ENCODE measurements around the gene TNFAIP8L2. TPM values are rescaled to one million over a fixed set of nuclear protein-coding genes. Genes with fewer than 3 reads are reported as not detected.

Gene TNFAIP8L2
- total and polyA plus RNA-seq, 2 of the 8 experiments (the other 6 are each of a cell fraction or from before 2014, with no cell fraction given) = not detected

- Histone ChIP-seq H3K27me3 (replicated peaks in 1 of 4; ENCODE audit: control insufficient read depth in 3 of 4, extremely low read depth in 1 of 4, insufficient read depth in 3 of 4, low read length in 3 of 4) (no peaks in the 10 kb centered on the region), H2BK15ac (ENCODE audit: low read length) (no peak overlapping the region), H4K20me1 (replicated peaks in 1 of 2; ENCODE audit: control insufficient read depth in 1 of 2, insufficient read depth in 2 of 2, low read length in 2 of 2) (no peaks in the 10 kb centered on the region), H3K56ac (replicated peaks; ENCODE audit: insufficient read length, low read depth, low read length) (no peak overlapping the region), H3K4ac (replicated peaks; ENCODE audit: insufficient read length, low read depth, low read length) (no peak overlapping the region), H3K14ac (ENCODE audit: insufficient read length) (no peak overlapping the region), H2BK12ac (ENCODE audit: low read depth, low read length) (no peak overlapping the region; the same call in 1 of the 2 replicates), H2BK120ac (replicated peaks; ENCODE audit: low read depth, low read length) (no peak overlapping the region), H3K4me1 (replicated peaks in 1 of 4; ENCODE audit: control insufficient read depth in 3 of 4, insufficient read depth in 4 of 4, low read length in 3 of 4) (peaks cover 5 to 10% (median 5%) of the 10 kb centered on the region in 4 experiments), H2AK5ac (ENCODE audit: low read depth, low read length) (no peak overlapping the region), H2BK5ac (ENCODE audit: low read depth, low read length) (no peak overlapping the region), H3K18ac (ENCODE audit: extremely low read depth, low read length) (no peak overlapping the region), H3K9ac (replicated peaks in 1 of 4; ENCODE audit: extremely low read depth in 1 of 4, low read depth in 3 of 4, low read length in 3 of 4) (peak overlapping the region in 1 of 4 experiments; percentile 81; a peak in 1 of 7 replicates), H3K23ac (ENCODE audit: insufficient read length) (no peak overlapping the region), H3K36me3 (ENCODE audit: control insufficient read depth in 2 of 4, insufficient read depth in 4 of 4, low read length in 3 of 4) (peaks cover 0 to 8% (median 2%) of the 10 kb centered on the region in 4 experiments; a peak in 3 of 8 replicates), H2BK20ac (ENCODE audit: low read length) (no peak overlapping the region), H3K4me2 (ENCODE audit: insufficient read depth in 1 of 2, low read depth in 2 of 2, low read length in 2 of 2) (peak overlapping the region; percentile 86 to 89), H3K4me3 (ENCODE audit: extremely low read depth in 1 of 4, insufficient read depth in 2 of 4, low read depth in 3 of 4, low read length in 4 of 4) (peak overlapping the region in 3 of 4 experiments; percentile 92 to 99 (median 98); a peak in 7 of 8 replicates), H3K23me2 (ENCODE audit: low read depth, low read length) (peaks cover 17% of the 10 kb centered on the region), H3K27ac (ENCODE audit: low read depth, low read length) (no peak overlapping the region), H4K5ac (ENCODE audit: insufficient read length, low read depth, low read length) (no peak overlapping the region), H3K9me3 (ENCODE audit: insufficient read depth in 2 of 2, low read depth in 1 of 2, low read length in 1 of 2) (no peaks in the 10 kb centered on the region), H4K8ac (ENCODE audit: extremely low read depth, insufficient read depth, low read length) (no peak overlapping the region; the same call in 1 of the 2 replicates), H3K79me2 (ENCODE audit: control insufficient read depth in 1 of 2, insufficient read depth in 2 of 2, low read length in 2 of 2) (peaks cover 0 to 12% of the 10 kb centered on the region in 2 experiments; a peak in 2 of 4 replicates), H2AFZ (ENCODE audit: low read length) (no peak overlapping the region), H3K79me1 (ENCODE audit: low read depth, low read length) (0 out of 2 replicates have a peak, but pooled peaks cover 3% of the 10 kb centered on the region), H4K91ac (replicated peaks; ENCODE audit: insufficient read length, low read length) (no peak overlapping the region)
- FAIRE-seq = no peak
- DNase-seq (ENCODE audit: low read depth in 1 of 2, low spot score in 2 of 2) = no peak
- ChIA-PET POLR2A (ENCODE audit: partially characterized antibody) (interaction anchor here (0.9 to 2.4 kb wide), 7 partner anchors 8 to 114 kb away, joined by 3 to 13 read pairs (median 5); partner anchors contain the start of genes PSMD4 and TMOD4), CTCF (ENCODE audit: partially characterized antibody) (interaction anchor here (0.6 to 2.0 kb wide), 3 partner anchors 8 to 474 kb away, joined by 3 to 7 read pairs (median 3); partner anchors contain the start of gene TMOD4)
- WGBS, 2 experiments (ENCODE audit: extremely low coverage in 1 of 2, insufficient coverage in 1 of 2, insufficient read length in 1 of 2, insufficient replicate concordance in 2 of 2, low coverage in 1 of 2, low lambda C conversion rate in 2 of 2, missing lambda C conversion rate in 1 of 2) = 86% methylated on average over 6 of the region's 6 CpGs; no CpG with 5 or more reads in 1 of the 2 experiments
- TF ChIP-seq TAF7 (optimal IDR thresholded peaks at IDR 0.05; ENCODE audit: borderline replicate concordance, low read depth, low read length) (no peak), TBP (IDR thresholded peaks at IDR 0.05; ENCODE audit: low read depth, low read length) (no peak), RXRA (IDR thresholded peaks at IDR 0.05; ENCODE audit: insufficient read depth, low read depth, low read length) (no peak), CEBPB (IDR thresholded peaks at IDR 0.05; ENCODE audit: low read depth, low read length) (no peak), BACH1 (IDR thresholded peaks at IDR 0.05; ENCODE audit: low read length) (no peak), POLR2AphosphoS5 (IDR thresholded peaks at IDR 0.05; ENCODE audit: low read depth, low read length) (no peak), SRF (IDR thresholded peaks at IDR 0.05; ENCODE audit: low read depth, low read length) (no peak), TAF1 (IDR thresholded peaks at IDR 0.05; ENCODE audit: low read depth, low read length) (no peak), KDM5A (IDR thresholded peaks at IDR 0.05; ENCODE audit: low read length) (no peak), SP2 (IDR thresholded peaks at IDR 0.05; ENCODE audit: low read length) (no peak), TEAD4 (IDR thresholded peaks at IDR 0.05; ENCODE audit: low read depth, low read length) (no peak), GTF2F1 (IDR thresholded peaks at IDR 0.05; ENCODE audit: borderline replicate concordance, low read depth, low read length) (no peak), JUN (IDR thresholded peaks at IDR 0.05; ENCODE audit: low read depth, low read length) (no peak), E2F6 (IDR thresholded peaks at IDR 0.05) (no peak)
These were observed 10.7 kb downstream of the TNFAIP8L2 start for GRCh38 chr1:151167116-151167515.

Measured in H1 (cell line).